HG03565 (cell line): ENCODE measurements around the gene SPG7.
"Not testable (repeated sequence)": the region's sequence is repeated elsewhere in the genome, so short reads cannot be mapped to it uniquely, and the experiment has no call there.

Experiments used
- ATAC-seq: cut with Tn5 transposase; IDR thresholded peaks from one replicate; pipeline ENCODE4 v1.9.1; 2021; ENCODE audit warnings: mild to moderate bottlenecking, moderate library complexity; ENCODE audit not compliant: unreplicated experiment

Gene SPG7

GRCh38 chr16:89561142-89561883 lies 53.1 kb downstream of the SPG7 start:
- ATAC-seq = no peak

- no peak for ATAC-seq
Observed at GRCh38 chr16:89561884-89562599, 53.8 kb downstream of the SPG7 start.

DNA sequence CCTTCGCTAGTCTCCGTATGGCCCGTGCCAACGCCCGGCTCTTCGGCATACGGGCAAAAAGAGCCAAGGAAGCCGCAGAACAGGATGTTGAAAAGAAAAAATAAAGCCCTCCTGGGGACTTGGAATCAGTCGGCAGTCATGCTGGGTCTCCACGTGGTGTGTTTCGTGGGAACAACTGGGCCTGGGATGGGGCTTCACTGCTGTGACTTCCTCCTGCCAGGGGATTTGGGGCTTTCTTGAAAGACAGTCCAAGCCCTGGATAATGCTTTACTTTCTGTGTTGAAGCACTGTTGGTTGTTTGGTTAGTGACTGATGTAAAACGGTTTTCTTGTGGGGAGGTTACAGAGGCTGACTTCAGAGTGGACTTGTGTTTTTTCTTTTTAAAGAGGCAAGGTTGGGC lies 54.7 kb downstream of the SPG7 start:
- no peak for ATAC-seq

GRCh38 chr16:89563639-89564392 lies 55.6 kb downstream of the SPG7 start:
- no peak for ATAC-seq

DNA sequence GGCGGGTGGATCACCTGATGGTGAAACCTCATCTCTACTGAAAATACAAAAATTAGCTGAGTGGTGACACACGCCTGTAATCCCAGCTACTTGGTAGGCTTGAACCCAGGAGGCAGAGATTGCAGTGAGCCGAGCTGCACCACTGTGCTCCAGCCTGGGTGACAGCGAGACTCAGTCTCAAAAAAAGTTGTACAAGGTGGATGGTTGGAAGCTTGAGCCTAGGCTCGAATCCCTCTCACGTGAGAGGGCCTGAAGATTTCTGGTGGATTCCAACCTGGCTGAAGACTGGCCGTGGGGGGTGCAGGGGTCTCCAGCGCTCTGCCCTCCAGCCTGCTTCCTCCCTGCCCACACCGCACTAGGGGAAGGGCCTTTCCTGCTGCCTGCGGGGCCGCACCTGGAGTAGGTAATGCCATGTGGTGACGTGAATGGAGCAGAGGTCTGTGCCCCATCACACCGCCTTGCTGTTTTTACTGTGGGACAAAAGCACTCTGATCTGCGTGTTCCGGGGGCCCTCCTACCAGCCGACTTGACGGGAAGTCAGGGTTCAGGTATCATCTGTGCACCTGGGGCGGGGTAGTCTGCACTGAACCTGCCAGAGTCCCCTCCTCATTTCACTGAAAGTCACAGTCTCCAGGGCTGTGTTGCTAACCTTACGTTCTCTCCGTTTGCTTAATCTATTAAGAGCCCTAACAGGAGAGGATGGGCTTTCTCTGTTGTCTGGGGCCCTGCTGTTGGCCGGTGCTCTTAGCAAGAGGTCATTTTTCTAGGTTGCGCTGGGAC lies 56.5 kb downstream of the SPG7 start:
- no peak for ATAC-seq

DNA sequence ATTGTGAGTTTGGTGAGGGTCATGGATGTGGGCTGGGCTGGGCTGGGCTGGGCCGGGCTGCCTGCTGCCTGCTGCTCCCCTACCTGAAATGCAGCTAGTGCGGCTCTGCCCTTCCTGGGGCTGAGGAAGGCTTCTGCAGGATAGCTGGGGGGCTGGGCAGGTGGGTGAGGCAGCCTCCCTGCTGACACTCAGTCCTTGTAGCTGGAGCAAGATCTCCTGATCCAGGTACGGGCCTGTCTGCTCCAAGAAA lies 57.0 kb downstream of the SPG7 start:
- no peak for ATAC-seq

GRCh38 chr16:89565506-89566372 lies 57.5 kb downstream of the SPG7 start:
- no peak for ATAC-seq

DNA sequence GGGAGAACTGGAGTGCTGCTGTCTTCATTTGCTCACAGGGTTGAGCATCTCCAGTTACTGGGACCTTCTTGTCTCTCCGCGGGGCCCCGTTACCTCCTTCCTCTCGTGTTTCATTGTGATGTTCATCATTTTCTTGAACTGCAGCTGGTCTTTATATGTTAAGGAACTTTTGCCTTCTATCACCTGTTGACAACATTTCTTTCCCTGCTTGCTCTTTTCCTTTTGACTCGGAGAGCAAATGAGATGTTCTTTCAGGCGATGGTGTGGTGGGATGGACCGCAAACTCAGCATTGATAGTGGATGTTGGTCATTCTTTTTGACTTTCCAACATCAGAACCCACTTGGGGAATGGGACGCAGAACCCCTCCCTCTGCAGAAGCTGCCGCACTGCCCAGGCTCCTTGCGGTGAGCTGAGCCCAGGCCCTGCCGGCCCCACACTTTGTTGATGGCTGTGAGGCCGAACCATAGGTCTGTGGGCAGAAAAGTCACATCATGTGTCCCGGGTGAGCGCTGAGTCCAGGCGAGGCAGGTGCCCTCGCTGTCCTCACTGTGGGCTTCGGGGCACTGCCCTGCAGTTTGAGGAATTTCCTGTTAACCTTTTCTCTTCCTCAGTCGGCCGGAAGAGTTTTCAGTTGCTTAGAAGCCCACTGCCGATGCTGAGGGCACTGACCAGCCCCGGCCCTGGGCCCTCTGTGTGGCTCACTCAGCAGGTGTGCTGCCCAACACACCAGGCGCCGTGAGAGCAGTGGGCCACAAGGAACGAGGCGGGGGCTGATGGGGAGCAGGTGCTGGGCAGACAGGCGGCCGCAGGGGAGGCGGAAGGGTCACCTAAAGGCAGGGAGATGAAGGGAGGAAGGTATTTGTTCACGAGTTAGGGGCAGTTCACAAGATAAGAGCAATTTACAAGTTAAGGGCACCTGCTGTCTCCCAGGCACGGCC lies 59.7 kb downstream of the SPG7 start:
- no peak for ATAC-seq

- ATAC-seq = no peak
Observed at GRCh38 chr16:89569506-89570341, 61.5 kb downstream of the SPG7 start.

GRCh38 chr16:89570342-89570923 lies 62.2 kb downstream of the SPG7 start:
- ATAC-seq = no peak

DNA sequence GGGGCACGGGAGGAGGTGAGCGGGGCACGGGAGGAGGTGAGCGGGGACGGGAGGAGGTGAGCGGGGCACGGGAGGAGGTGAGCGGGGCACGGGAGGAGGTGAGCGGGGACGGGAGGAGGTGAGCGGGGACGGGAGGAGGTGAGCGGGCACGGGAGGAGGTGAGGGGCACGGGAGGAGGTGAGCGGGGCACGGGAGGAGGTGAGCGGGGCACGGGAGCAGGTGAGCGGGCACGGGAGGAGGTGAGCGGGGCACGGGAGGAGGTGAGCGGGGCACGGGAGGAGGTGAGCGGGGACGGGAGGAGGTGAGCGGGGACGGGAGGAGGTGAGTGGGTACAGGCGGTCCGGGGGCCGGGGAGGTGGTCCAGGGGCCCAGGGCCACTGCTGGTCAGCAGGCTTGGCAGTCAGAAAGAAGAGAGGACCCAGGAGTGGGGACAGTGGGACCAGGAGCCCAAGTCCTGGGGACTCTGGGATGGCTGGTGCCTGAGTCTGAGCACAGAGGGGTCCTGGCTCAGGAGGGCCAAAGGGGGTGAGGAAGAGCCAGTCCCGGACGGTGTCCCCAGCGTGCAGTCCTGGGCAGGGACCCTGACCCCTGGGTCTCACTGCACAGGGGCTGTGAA lies 62.9 kb downstream of the SPG7 start:
- not testable (repeated sequence) for ATAC-seq

GRCh38 chr16:89571636-89572035 lies 63.4 kb downstream of the SPG7 start:
- no peak for ATAC-seq

DNA sequence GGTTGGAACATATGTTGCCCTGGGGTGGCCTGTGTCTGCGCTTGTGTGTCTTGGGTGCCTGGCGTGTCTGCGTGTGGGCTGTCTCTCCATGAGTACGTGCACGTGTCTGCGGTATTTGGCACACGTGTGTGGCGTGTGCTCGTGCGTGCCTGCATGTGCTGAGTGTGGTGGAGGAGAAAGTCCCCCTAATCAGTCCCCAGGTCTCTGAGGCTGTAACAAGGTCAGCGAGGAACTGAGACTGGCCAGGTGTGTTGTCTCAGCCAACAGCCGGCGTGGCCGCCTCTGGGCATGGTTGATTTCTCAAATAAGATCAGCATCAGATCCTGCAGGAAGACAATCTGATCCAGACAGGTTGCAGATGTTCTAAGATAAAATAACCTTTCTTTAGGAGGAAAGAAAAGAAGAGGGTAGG lies 63.9 kb downstream of the SPG7 start:
- ATAC-seq = no peak

GRCh38 chr16:89572485-89573205 lies 64.4 kb downstream of the SPG7 start:
- ATAC-seq = no peak

DNA sequence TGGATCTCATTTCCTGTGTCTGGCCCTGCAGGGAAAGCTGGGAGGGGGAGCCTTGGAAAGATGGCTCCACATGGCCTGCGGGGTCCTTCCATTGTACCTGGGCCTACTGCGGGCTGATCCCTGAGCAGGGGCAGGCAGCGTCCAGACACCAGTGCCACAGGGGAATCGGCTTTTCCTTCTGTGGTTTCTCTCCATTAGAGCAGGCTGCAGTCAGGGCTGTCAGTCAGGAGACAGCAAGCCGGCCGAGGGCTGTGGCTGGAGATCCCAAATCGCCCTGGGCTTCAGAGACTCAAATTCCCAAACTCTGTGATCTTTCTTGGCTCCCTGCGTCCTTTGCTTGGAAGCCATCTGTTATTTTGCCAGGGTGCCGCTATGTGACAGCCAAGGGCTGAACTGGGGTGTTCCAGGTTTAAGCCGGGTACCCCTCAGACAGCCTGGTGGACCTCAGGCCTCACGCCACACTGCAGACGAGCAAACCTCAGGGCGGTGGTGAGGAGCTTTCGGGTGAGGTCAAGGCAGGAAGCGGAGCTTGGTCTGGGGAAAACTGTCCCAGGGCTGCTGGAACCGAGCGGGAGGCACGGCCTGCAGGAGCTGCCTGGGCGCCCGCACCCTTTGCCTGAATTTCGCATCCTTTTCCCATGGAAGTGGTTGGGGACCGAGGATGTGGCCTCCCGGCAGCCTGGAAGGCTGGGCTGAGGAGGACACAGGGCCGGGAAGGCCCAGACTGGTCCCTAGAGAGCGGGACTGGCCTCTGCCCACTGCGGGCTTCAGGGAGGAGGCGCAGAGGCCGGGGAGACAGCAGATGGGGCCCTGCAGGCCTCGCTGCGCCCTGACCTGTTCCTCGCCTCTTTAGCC lies 65.8 kb downstream of the SPG7 start:
- no peak for ATAC-seq

DNA sequence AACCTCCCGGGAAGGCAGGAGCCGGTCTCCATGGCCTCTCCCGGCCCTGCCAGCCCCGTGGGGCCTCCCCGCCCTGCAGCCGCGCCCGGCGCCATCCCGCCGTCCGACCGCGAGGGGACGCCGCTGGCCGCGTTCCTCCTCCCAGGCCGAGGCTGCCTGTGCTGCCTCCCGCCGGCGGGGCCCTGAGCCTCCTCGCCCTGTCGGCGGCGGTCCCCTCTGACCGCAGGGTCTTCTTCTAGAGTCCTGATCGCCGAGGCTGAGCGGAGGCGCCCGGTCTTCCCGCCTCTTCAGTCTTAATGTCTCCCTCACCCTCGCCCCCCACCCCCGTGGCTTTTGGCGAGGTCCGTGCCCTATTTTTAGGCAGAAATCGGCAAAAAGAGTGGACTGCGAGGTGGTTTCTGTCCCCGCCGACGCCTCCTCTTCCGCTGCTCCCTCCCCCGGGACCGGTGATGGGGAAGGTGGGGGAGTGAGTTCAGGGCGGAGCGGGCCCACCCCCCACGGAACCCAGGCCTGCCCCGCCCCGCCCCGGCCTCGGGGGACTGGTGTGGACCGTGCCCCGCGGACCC lies 66.6 kb downstream of the SPG7 start:
- no peak for ATAC-seq
